ENCODE data around the gene SERPINE1. TPM values are rescaled to one million over a fixed set of nuclear protein-coding genes. Genes with fewer than 3 reads are reported as not detected.
A peak's percentile ranks its signal among the peaks of the same experiment; 100 is the strongest.
"Not testable (repeated sequence)": the region's sequence is repeated elsewhere in the genome, so short reads cannot be mapped to it uniquely, and the experiment has no call there.

SERPINE1 gene
- total RNA-seq, 1 donor, result 921 TPM

DNA sequence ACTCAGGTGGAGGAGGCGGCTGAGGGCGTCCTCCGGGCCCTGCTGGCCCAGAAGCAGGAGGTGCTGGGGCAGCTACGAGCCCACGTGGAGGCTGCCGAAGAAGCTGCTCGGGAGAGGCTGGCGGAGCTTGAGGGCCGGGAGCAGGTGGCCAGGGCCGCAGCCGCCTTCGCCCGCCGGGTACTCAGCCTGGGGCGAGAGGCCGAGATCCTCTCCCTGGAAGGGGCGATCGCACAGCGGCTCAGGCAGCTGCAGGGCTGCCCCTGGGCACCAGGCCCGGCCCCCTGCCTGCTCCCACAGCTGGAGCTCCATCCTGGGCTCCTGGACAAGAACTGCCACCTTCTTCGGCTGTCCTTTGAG is 38.9 kb upstream of the SERPINE1 start:
- H3K4me3 ChIP-seq (ENCODE audit: low read depth, low read length), result no peak overlapping the region
- no peak for DNase-seq (ENCODE audit: low read depth)
- TF ChIP-seq CTCF (IDR thresholded peaks at IDR 0.05; ENCODE audit: insufficient read depth, low read depth, low read length), result no peak

DNA sequence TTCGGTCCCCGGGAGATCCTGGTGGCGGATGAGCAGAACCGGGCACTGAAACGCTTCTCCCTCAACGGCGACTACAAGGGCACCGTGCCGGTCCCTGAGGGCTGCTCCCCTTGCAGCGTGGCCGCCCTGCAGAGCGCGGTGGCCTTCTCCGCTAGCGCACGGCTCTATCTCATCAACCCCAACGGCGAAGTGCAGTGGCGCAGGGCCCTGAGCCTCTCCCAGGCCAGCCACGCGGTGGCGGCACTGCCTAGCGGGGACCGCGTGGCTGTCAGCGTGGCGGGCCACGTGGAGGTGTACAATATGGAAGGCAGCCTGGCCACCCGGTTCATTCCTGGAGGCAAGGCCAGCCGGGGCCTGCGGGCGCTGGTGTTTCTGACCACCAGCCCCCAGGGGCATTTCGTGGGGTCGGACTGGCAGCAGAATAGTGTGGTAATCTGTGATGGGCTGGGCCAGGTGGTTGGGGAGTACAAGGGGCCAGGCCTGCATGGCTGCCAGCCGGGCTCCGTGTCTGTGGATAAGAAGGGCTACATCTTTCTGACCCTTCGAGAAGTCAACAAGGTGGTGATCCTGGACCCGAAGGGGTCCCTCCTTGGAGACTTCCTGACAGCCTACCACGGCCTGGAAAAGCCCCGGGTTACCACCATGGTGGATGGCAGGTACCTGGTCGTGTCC is 37.9 kb upstream of the SERPINE1 start:
- H3K4me3 ChIP-seq (ENCODE audit: low read depth, low read length), result no peak overlapping the region
- no peak for TF ChIP-seq CTCF (IDR thresholded peaks at IDR 0.05; ENCODE audit: insufficient read depth, low read depth, low read length)
- no peak for DNase-seq (ENCODE audit: low read depth)

GRCh38 chr7:101089876-101090275 is 37.0 kb upstream of the SERPINE1 start:
- no peak overlapping the region for H3K4me3 ChIP-seq (ENCODE audit: low read depth, low read length)
- no peak for TF ChIP-seq CTCF (IDR thresholded peaks at IDR 0.05; ENCODE audit: insufficient read depth, low read depth, low read length)
- DNase-seq (ENCODE audit: low read depth), result no peak

DNA sequence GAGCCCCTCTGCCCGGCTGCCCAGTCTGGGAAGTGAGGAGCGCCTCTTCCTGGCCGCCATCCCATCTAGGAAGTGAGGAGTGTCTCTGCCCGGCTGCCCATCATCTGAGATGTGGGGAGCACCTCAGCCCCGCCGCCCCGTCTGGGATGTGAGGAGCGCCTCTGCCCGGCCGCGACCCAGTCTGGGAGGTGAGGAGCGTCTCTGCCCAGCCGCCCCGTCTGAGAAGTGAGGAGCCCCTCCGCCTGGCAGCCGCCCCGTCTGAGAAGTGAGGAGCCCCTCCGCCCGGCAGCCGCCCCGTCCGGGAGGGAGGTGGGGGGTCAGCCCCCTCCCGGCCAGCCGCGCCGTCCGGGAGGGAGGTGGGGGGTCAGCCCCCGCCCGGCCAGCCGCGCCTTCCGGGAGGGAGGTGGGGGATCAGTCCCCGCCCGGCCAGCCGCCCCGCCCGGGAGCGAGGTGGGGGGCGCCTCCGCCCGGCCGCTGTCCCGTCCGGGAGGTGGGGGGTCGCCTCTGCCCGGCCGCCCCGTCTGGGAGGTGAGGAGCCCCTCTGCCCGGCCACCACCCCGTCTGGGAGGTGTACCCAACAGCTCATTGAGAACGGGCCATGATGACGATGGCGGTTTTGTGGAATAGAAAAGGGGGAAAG is 34.5 kb upstream of the SERPINE1 start:
- DNase-seq (ENCODE audit: low read depth); H3K4me3 ChIP-seq (ENCODE audit: low read depth, low read length): not testable (repeated sequence)

- no peak overlapping the region for H3K4me3 ChIP-seq (ENCODE audit: low read depth, low read length)
- no peak for TF ChIP-seq CTCF (IDR thresholded peaks at IDR 0.05; ENCODE audit: insufficient read depth, low read depth, low read length)
- peak; percentile 76 for DNase-seq (ENCODE audit: low read depth)
These were observed 33.0 kb upstream of the SERPINE1 start for GRCh38 chr7:101093906-101094305.

- H3K4me3 ChIP-seq (ENCODE audit: low read depth, low read length), result no peak overlapping the region
- no peak for DNase-seq (ENCODE audit: low read depth)
- no peak for TF ChIP-seq CTCF (IDR thresholded peaks at IDR 0.05; ENCODE audit: insufficient read depth, low read depth, low read length)
These were observed 32.5 kb upstream of the SERPINE1 start for GRCh38 chr7:101094376-101094775.

- TF ChIP-seq CTCF (IDR thresholded peaks at IDR 0.05; ENCODE audit: insufficient read depth, low read depth, low read length), result peak; percentile 81
- H3K4me3 ChIP-seq (ENCODE audit: low read depth, low read length), result no peak overlapping the region
- DNase-seq (ENCODE audit: low read depth), result peak; percentile 70
These were observed 32.0 kb upstream of the SERPINE1 start for GRCh38 chr7:101094791-101095375.

Measured in fibroblast of villous mesenchyme (primary cell).